ENCODE results near the gene CHMP1A. TPM values are rescaled to one million over a fixed set of nuclear protein-coding genes. Genes with fewer than 3 reads are reported as not detected.
"Not testable (repeated sequence)": the region's sequence is repeated elsewhere in the genome, so short reads cannot be mapped to it uniquely, and the experiment has no call there.

CHMP1A gene
- total RNA-seq, 1 donor from 2014 or later, result 139 TPM

GRCh38 chr16:89658221-89658879 is 842 bp upstream of the CHMP1A start:
- peak; percentile 33 for DNase-seq

- no peak for DNase-seq
Observed at GRCh38 chr16:89656435-89657121, 930 bp downstream of the CHMP1A start.

- no peak for DNase-seq
Observed at GRCh38 chr16:89655062-89655643, 2.4 kb downstream of the CHMP1A start.

- no peak for DNase-seq
Observed at GRCh38 chr16:89653656-89654295, 3.7 kb downstream of the CHMP1A start.

DNA sequence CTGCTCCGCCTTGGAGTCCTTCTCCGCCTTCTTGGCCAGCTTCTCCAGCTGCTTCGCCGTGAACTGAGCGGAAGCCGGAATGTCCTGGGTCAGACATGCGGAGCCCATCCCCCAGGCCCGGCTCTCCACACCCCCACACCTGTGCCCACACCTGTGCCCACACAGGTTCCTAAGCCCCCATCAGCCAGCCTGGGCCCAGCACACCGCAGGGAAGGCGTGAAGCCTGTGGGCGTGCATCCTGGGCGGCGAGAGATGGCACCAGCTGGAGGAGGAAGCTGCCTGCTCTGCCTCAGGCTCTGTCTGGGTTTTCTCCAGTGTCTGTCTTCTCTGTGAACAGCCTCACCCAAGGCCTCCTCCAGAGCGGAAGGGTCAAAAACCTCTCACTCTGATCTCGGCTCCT is 5.9 kb downstream of the CHMP1A start:
- no peak for DNase-seq

DNA sequence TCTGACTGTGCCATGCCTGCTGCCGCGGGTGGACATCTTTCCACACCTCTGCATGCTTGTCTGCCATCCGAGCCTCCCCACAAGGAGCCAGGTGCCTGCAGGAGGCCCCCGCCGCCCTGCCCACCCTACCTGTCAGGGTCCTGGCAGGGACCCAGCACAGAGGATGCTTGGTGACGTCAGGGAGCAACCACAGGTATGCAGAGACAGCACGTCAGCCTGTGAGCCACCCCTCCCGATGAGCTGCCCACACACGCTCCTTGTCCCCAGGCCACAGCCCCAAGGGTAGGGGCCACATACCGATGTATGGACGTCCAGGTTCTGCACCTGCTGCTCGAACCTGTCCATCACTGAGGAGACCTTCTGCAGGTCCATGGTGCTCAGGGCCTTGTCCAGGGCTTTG is 10.6 kb downstream of the CHMP1A start:
- no peak for DNase-seq

GRCh38 chr16:89646270-89646669 is 11.2 kb downstream of the CHMP1A start:
- no peak for DNase-seq

- DNase-seq, result no peak
Observed at GRCh38 chr16:89645122-89645521, 12.4 kb downstream of the CHMP1A start.

- DNase-seq, result no peak
Observed at GRCh38 chr16:89643769-89644300, 13.7 kb downstream of the CHMP1A start.

- no peak for DNase-seq
Observed at GRCh38 chr16:89642574-89642973, 14.9 kb downstream of the CHMP1A start.

DNA sequence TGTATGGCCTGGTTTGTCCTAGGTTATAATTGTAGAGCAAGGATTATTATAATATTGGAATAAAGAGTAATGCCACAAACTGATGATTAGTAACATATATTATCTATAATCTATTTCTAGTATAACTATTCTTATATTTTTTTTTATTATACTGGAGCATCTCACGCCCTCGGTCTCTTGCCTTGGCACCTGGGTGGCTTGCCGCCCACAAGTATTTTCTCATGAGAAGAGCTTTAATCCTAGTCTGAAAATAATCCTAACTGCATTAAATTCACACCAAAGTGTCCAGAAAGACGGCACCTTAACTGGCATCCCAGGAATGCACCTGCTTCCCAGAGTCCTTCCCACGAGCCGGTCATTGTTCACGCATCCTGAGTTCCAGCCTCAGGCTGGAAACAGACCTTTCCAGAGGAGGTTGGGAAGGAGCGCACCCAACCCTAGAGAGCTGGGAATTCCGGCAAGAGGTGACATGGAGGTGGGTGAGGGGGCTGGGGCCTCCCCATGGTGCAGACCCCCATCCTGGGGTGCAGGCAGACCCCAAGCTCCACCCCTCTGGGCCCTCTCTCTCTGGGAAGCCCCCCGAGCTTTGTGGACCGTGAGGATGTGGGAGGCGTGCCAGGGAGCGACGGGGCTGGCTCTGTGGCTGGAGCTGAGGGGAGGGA is 15.9 kb downstream of the CHMP1A start:
- no peak for DNase-seq

DNA sequence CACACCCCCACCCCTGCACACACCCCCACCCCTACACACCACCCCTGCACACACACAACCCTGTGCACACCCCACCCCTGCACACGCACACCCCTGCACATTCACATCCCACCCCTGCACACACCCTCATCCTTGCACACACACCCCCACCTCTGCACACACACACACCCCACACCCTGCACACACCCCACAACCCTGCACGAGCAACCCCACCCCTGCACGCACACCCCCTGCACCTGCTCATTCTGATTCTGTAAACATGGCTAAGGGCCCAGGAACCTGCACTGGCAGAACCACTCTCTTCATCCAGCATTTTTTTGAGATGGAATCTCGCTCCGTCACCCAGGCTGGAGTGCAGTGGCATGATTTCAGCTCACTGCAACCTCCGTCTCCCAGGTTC is 18.1 kb downstream of the CHMP1A start:
- DNase-seq, result no peak

DNA sequence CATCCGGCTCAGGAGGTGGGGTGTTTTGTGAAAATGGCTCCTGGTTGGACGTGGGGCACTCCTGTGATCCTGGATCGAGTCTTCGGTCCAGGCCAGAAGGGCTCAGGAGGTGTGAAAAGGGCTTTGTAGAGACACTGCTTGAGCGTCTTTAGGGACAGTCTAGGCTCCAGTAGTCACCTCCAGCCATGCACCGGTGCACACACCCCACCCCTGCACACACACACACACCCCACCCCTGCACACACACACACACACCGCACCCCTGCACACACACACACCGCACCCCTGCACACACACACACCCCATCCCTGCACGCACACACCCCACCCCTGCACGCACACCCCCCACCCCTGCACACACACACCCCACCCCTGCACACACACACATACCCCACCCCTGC is 19.1 kb downstream of the CHMP1A start:
- no peak for DNase-seq

- DNase-seq, result no peak
Observed at GRCh38 chr16:89637379-89637778, 20.1 kb downstream of the CHMP1A start.

- no peak for DNase-seq
Observed at GRCh38 chr16:89636663-89637062, 20.8 kb downstream of the CHMP1A start.

GRCh38 chr16:89634463-89635385 is 22.8 kb downstream of the CHMP1A start:
- not testable (repeated sequence) for DNase-seq

DNA sequence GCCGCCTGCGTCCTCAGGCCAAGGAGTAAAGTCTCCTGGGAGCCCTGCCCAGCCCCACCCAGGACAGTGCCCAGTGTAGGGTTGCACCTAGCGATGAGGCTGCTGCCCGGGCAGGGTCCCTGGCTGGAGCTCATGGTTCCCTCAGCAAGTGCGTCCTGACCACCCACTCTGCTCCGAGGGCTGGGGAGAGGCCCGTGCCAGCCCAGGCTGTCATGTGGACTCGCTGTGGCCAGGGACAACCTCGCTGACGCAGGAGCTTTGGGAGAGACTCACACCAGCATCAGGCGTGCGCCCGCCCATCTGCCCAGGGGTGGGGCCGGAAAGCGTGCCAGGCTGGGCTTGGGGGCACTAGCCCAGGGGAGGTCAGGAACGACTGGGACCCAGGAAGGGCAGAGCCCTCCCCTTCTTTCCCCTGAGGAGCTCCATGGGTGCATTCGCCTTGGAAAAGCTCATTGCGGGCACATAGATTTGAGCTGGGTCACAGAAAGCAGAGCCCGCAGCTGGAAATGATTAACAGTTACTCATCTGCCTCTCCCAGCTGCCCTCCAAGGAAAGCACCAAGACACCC is 24.4 kb downstream of the CHMP1A start:
- DNase-seq, result no peak

DNA sequence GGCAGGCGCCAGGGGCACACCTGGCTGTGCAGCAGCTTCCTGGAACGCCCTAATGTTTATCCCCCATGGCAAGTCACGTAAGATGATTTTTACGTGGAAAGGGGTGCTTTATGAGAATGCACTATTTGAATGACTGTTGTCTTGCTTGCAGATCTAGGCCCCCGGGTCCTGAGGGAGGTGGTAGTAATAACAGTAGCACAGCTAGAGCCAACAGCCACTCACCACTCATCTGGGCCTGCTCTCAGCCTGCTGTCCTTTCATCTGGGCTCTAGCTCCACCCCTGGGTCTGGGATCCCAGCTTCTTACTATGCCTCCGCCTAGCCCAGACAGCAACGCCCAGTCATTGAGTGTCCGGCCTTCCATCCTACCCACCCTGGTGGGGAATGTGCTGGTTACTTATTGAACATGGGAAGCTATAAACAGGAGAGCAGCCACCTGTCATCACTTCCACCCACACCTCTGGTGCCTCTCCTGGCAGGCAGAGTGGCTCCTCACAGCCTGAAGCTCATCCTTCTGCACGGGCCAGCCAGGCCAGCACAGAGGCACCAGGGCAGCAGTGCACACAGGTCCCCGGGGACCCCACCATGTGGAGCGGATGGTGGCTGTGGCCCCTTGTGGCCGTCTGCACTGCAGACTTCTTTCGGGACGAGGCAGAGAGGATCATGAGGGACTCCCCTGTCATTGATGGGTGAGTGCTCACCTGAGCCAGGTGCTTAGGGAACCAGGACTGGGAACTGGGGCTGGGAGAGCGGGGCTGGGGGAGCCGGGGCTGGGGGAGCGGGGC is 27.5 kb downstream of the CHMP1A start:
- DNase-seq, result no peak

GRCh38 chr16:89624777-89625761 is 32.4 kb downstream of the CHMP1A start:
- DNase-seq, result no peak

Data from dermis blood vessel endothelial cell (primary cell).